ENCODE measurements around the gene TSACC.
A peak's percentile ranks its signal among the peaks of the same experiment; 100 is the strongest.

TSACC gene

GRCh38 chr1:156382561-156382960 lies 44.2 kb downstream of the TSACC start:
- H3K9ac ChIP-seq (ENCODE audit: low read depth, low read length) = no peak overlapping the region
- H3K4me2 ChIP-seq (ENCODE audit: insufficient read depth, low read length) = no peak overlapping the region
- H3K9me3 ChIP-seq (ENCODE audit: insufficient read depth, low read length, severe bottlenecking) = no peaks in the 10 kb centered on the region
- H3K27me3 ChIP-seq (ENCODE audit: insufficient read depth, low read length, poor library complexity) = no peaks in the 10 kb centered on the region
- no peak overlapping the region for H3K4me3 ChIP-seq (ENCODE audit: low read depth in 1 of 2, low read length in 2 of 2)
- DNase-seq (no peak), ATAC-seq (ENCODE audit: insufficient read depth, low read depth) (no peak)
- H3K36me3 ChIP-seq (ENCODE audit: insufficient read depth, low read length) = no peaks in the 10 kb centered on the region
- H3K79me2 ChIP-seq (ENCODE audit: insufficient read depth, low read length) = no peaks in the 10 kb centered on the region
- no peaks in the 10 kb centered on the region for H4K20me1 ChIP-seq (ENCODE audit: insufficient read depth, low read length)
- TF ChIP-seq EZH2 (IDR thresholded peaks at IDR 0.05; ENCODE audit: borderline replicate concordance, low read depth, low read length, severe bottlenecking) = no peak
- TF ChIP-seq, protein P1, sequence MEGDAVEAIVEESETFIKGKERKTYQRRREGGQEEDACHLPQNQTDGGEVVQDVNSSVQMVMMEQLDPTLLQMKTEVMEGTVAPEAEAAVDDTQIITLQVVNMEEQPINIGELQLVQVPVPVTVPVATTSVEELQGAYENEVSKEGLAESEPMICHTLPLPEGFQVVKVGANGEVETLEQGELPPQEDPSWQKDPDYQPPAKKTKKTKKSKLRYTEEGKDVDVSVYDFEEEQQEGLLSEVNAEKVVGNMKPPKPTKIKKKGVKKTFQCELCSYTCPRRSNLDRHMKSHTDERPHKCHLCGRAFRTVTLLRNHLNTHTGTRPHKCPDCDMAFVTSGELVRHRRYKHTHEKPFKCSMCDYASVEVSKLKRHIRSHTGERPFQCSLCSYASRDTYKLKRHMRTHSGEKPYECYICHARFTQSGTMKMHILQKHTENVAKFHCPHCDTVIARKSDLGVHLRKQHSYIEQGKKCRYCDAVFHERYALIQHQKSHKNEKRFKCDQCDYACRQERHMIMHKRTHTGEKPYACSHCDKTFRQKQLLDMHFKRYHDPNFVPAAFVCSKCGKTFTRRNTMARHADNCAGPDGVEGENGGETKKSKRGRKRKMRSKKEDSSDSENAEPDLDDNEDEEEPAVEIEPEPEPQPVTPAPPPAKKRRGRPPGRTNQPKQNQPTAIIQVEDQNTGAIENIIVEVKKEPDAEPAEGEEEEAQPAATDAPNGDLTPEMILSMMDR (IDR thresholded peaks at IDR 0.05; ENCODE audit: borderline replicate concordance, extremely low read depth, low read length, poor library complexity, severe bottlenecking) = no peak
- no peak overlapping the region for H2AFZ ChIP-seq (ENCODE audit: low read depth, low read length)
- peaks cover 8% of the 10 kb centered on the region for H3K4me1 ChIP-seq (ENCODE audit: insufficient read depth, low read length)
- H3K27ac ChIP-seq (ENCODE audit: low read length) = no peak overlapping the region

DNA sequence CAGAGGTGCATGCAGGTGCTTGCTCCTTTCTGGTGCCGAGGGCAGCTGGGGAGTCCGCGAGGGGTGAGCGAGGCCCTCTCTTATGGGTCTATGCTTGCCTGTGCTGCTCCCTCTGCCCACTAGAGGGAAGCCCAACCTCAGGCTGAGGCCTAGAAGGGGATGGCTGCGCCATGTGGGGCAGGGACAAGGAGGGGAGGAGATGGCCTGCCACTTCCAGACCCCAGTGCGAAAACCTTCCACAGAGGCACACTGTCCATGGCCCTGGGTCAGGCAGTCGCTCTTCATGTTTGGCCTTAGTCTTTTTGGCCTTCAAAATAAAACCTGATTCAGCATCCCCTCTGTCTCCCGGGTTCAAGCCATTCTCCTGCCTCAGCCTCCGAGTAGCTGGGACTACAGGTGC lies 44.7 kb downstream of the TSACC start:
- Histone ChIP-seq H3K27ac (ENCODE audit: low read length) (no peak overlapping the region), H2AFZ (ENCODE audit: low read depth, low read length) (no peak overlapping the region), H3K4me1 (ENCODE audit: insufficient read depth, low read length) (peaks cover 8% of the 10 kb centered on the region), H4K20me1 (ENCODE audit: insufficient read depth, low read length) (no peaks in the 10 kb centered on the region), H3K4me2 (ENCODE audit: insufficient read depth, low read length) (no peak overlapping the region), H3K9ac (ENCODE audit: low read depth, low read length) (no peak overlapping the region), H3K9me3 (ENCODE audit: insufficient read depth, low read length, severe bottlenecking) (no peaks in the 10 kb centered on the region), H3K27me3 (ENCODE audit: insufficient read depth, low read length, poor library complexity) (no peaks in the 10 kb centered on the region), H3K4me3 (ENCODE audit: low read depth in 1 of 2, low read length in 2 of 2) (no peak overlapping the region), H3K36me3 (ENCODE audit: insufficient read depth, low read length) (no peaks in the 10 kb centered on the region), H3K79me2 (ENCODE audit: insufficient read depth, low read length) (no peaks in the 10 kb centered on the region)
- no peak for TF ChIP-seq EZH2 (IDR thresholded peaks at IDR 0.05; ENCODE audit: borderline replicate concordance, low read depth, low read length, severe bottlenecking)
- TF ChIP-seq, protein P1 (IDR thresholded peaks at IDR 0.05; ENCODE audit: borderline replicate concordance, extremely low read depth, low read length, poor library complexity, severe bottlenecking) = peak; percentile 88
- ATAC-seq (ENCODE audit: insufficient read depth, low read depth) (peak; percentile 91), DNase-seq (peak; percentile 74)

DNA sequence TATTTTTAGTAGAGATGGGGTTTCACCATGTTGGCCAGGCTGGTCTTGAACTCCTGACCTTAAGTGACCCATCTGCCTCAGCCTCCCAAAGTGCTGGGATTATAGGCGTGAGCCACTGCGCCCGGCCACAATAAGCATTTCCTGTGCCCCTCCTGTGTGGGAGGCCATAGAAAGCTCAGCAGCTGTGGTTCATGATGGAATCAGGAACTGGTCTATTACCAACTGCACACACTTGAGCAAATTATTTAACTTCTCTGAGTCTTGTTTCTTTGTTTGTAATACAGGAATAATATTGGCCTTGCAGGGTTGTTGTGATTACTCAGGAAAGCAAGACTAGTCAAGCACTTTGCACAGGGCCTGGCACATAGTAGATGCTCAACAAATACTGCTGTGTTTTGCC lies 45.7 kb downstream of the TSACC start:
- Histone ChIP-seq H3K4me2 (ENCODE audit: insufficient read depth, low read length) (no peak overlapping the region), H3K9me3 (ENCODE audit: insufficient read depth, low read length, severe bottlenecking) (no peaks in the 10 kb centered on the region), H3K4me1 (ENCODE audit: insufficient read depth, low read length) (peaks cover 8% of the 10 kb centered on the region), H3K9ac (ENCODE audit: low read depth, low read length) (no peak overlapping the region), H4K20me1 (ENCODE audit: insufficient read depth, low read length) (no peaks in the 10 kb centered on the region), H3K4me3 (ENCODE audit: low read depth in 1 of 2, low read length in 2 of 2) (no peak overlapping the region), H2AFZ (ENCODE audit: low read depth, low read length) (0 out of 2 replicates have a peak overlapping the region, but pooled peaks have one; percentile 10), H3K79me2 (ENCODE audit: insufficient read depth, low read length) (no peaks in the 10 kb centered on the region), H3K27ac (ENCODE audit: low read length) (no peak overlapping the region), H3K36me3 (ENCODE audit: insufficient read depth, low read length) (no peaks in the 10 kb centered on the region), H3K27me3 (ENCODE audit: insufficient read depth, low read length, poor library complexity) (no peaks in the 10 kb centered on the region)
- DNase-seq (no peak), ATAC-seq (ENCODE audit: insufficient read depth, low read depth) (no peak)
- TF ChIP-seq EZH2 (IDR thresholded peaks at IDR 0.05; ENCODE audit: borderline replicate concordance, low read depth, low read length, severe bottlenecking) = no peak
- TF ChIP-seq, protein P1 (IDR thresholded peaks at IDR 0.05; ENCODE audit: borderline replicate concordance, extremely low read depth, low read length, poor library complexity, severe bottlenecking) = no peak

- H3K4me2 ChIP-seq (ENCODE audit: insufficient read depth, low read length) = no peak overlapping the region
Observed at GRCh38 chr1:156384658-156385057, 46.3 kb downstream of the TSACC start.

More at GRCh38 chr1:156384658-156385057, 46.3 kb downstream of the TSACC start:
- Histone ChIP-seq H3K4me1 (ENCODE audit: insufficient read depth, low read length) (peaks cover 8% of the 10 kb centered on the region), H3K9ac (ENCODE audit: low read depth, low read length) (no peak overlapping the region), H3K36me3 (ENCODE audit: insufficient read depth, low read length) (no peaks in the 10 kb centered on the region), H4K20me1 (ENCODE audit: insufficient read depth, low read length) (no peaks in the 10 kb centered on the region), H3K27ac (ENCODE audit: low read length) (no peak overlapping the region), H3K4me3 (ENCODE audit: low read depth in 1 of 2, low read length in 2 of 2) (no peak overlapping the region), H3K79me2 (ENCODE audit: insufficient read depth, low read length) (no peaks in the 10 kb centered on the region), H3K27me3 (ENCODE audit: insufficient read depth, low read length, poor library complexity) (no peaks in the 10 kb centered on the region), H3K9me3 (ENCODE audit: insufficient read depth, low read length, severe bottlenecking) (no peaks in the 10 kb centered on the region), H2AFZ (ENCODE audit: low read depth, low read length) (no peak overlapping the region)
- TF ChIP-seq, protein P1 (IDR thresholded peaks at IDR 0.05; ENCODE audit: borderline replicate concordance, extremely low read depth, low read length, poor library complexity, severe bottlenecking) = no peak
- TF ChIP-seq EZH2 (IDR thresholded peaks at IDR 0.05; ENCODE audit: borderline replicate concordance, low read depth, low read length, severe bottlenecking) = no peak
- no peak for ATAC-seq (ENCODE audit: insufficient read depth, low read depth)
- DNase-seq = no peak

All from DND-41 (cell line).